ENCODE results near the gene UCN2. TPM values are rescaled to one million over a fixed set of nuclear protein-coding genes. Genes with fewer than 3 reads are reported as not detected.

UCN2 gene
- total and polyA plus RNA-seq, 9 donors: 0.18 to 0.22 (median 0.19) TPM; not detected in 5

GRCh38 chr3:48576647-48577046 lies 13.1 kb upstream of the UCN2 start:
- TF ChIP-seq POLR2A (IDR thresholded peaks at IDR 0.05) (no peak), EP300 (IDR thresholded peaks at IDR 0.05) (no peak)
- TF ChIP-seq, protein P1, sequence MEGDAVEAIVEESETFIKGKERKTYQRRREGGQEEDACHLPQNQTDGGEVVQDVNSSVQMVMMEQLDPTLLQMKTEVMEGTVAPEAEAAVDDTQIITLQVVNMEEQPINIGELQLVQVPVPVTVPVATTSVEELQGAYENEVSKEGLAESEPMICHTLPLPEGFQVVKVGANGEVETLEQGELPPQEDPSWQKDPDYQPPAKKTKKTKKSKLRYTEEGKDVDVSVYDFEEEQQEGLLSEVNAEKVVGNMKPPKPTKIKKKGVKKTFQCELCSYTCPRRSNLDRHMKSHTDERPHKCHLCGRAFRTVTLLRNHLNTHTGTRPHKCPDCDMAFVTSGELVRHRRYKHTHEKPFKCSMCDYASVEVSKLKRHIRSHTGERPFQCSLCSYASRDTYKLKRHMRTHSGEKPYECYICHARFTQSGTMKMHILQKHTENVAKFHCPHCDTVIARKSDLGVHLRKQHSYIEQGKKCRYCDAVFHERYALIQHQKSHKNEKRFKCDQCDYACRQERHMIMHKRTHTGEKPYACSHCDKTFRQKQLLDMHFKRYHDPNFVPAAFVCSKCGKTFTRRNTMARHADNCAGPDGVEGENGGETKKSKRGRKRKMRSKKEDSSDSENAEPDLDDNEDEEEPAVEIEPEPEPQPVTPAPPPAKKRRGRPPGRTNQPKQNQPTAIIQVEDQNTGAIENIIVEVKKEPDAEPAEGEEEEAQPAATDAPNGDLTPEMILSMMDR (IDR thresholded peaks at IDR 0.05): no peak
- no peaks in the 10 kb centered on the region for H3K4me1 ChIP-seq (ENCODE audit: insufficient read depth)
- H3K36me3 ChIP-seq: no peaks in the 10 kb centered on the region
- H3K9me3 ChIP-seq: no peaks in the 10 kb centered on the region
- intact Hi-C loops (cut with DNase I): no loop called here
- 86 to 93% (median 86%) methylated on average over 4 of the region's 4 CpGs for WGBS, 3 donors
- DNase-seq: no peak
- no peak overlapping the region for H3K27ac ChIP-seq
- no peak overlapping the region for H3K4me3 ChIP-seq
- no peaks in the 10 kb centered on the region for H3K27me3 ChIP-seq

DNA sequence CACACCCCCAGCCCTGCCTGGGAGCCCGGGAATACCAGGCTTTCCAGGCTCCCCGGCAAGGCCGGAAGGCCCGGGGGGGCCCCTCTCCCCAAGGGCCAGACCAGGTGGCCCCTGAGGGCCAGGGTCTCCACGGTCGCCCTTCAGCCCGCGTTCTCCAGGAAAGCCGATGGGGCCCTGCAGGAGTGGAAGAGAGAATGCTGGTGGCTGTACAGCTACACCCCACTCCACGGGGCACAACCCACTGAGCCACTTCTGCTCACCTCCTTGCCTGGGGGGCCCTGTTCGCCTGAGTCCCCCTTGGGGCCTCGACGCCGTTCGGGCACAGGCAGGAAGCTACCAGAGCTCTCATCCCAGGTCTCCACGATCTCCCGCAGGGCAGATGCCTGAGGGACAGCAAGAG lies 11.8 kb upstream of the UCN2 start:
- Histone ChIP-seq H3K27me3 (no peaks in the 10 kb centered on the region), H3K4me1 (ENCODE audit: insufficient read depth) (no peaks in the 10 kb centered on the region), H3K9me3 (no peaks in the 10 kb centered on the region), H3K27ac (no peak overlapping the region), H3K4me3 (no peak overlapping the region), H3K36me3 (no peaks in the 10 kb centered on the region)
- no peak for DNase-seq
- WGBS, 3 donors: 84 to 89% (median 88%) methylated on average over 17 of the region's 17 CpGs
- TF ChIP-seq POLR2A (IDR thresholded peaks at IDR 0.05) (no peak), EP300 (IDR thresholded peaks at IDR 0.05) (no peak)
- TF ChIP-seq, protein P1 (IDR thresholded peaks at IDR 0.05): no peak
- intact Hi-C loops (cut with DNase I): no loop called here

DNA sequence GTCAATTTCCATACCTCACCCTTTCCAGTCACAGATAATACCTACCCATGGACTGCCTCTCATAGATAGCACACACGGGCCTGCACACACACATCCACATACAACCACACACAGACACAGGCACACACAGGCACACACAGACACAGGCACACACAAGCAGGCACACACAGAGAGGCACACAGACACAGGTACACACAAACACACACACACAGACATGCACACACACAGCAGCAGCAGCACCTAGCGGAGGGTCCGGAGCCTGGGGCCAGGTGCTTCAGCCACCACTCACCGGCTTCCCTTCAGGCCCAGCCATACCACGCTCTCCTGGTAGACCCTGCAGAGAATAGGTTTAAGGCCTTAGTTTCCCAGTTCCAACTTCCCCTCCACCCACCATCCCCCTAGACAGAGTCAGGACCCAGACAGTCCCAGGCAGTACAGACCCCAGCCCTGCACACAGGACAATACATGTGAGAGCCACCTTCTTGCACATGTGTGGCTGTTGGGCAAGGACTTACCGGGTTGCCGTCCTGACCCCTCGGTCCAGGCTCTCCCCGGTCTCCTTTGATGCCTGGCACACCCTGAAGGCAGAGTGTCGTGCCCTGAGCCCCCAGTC lies 10.5 kb upstream of the UCN2 start:
- H3K27ac ChIP-seq: no peak overlapping the region
- WGBS, 3 donors: 91 to 94% (median 91%) methylated on average over 10 of the region's 10 CpGs

GRCh38 chr3:48572517-48572916 lies 8.9 kb upstream of the UCN2 start:
- 80 to 89% (median 88%) methylated on average over 7 of the region's 7 CpGs for WGBS, 3 donors
- Histone ChIP-seq H3K36me3 (no peaks in the 10 kb centered on the region), H3K27me3 (no peaks in the 10 kb centered on the region), H3K4me1 (ENCODE audit: insufficient read depth) (no peaks in the 10 kb centered on the region), H3K27ac (no peak overlapping the region), H3K9me3 (no peaks in the 10 kb centered on the region), H3K4me3 (no peak overlapping the region)
- TF ChIP-seq EP300 (IDR thresholded peaks at IDR 0.05) (no peak), POLR2A (IDR thresholded peaks at IDR 0.05) (no peak)
- TF ChIP-seq, protein P1 (IDR thresholded peaks at IDR 0.05): no peak
- intact Hi-C loops (cut with DNase I): no loop called here
- DNase-seq: no peak

More for the DNA sequence above, 10.5 kb upstream of the UCN2 start:
- DNase-seq: no peak
- Histone ChIP-seq H3K36me3 (no peaks in the 10 kb centered on the region), H3K27me3 (no peaks in the 10 kb centered on the region), H3K4me1 (ENCODE audit: insufficient read depth) (no peaks in the 10 kb centered on the region), H3K4me3 (no peak overlapping the region), H3K9me3 (no peaks in the 10 kb centered on the region)
- intact Hi-C loops (cut with DNase I): no loop called here
- TF ChIP-seq POLR2A (IDR thresholded peaks at IDR 0.05) (no peak), EP300 (IDR thresholded peaks at IDR 0.05) (no peak)
- TF ChIP-seq, protein P1 (IDR thresholded peaks at IDR 0.05): no peak
